Measurements from ENCODE around the gene ASPM. TPM values are rescaled to one million over a fixed set of nuclear protein-coding genes. Genes with fewer than 3 reads are reported as not detected.
"Not testable (repeated sequence)": the region's sequence is repeated elsewhere in the genome, so short reads cannot be mapped to it uniquely, and the experiment has no call there.

The ASPM gene
- total RNA-seq, 2 experiments from 2014 or later, result 30.2 to 31.4 TPM

GRCh38 chr1:197076585-197076984 lies 69.9 kb downstream of the ASPM start:
- no peak for DNase-seq
- Mint-ChIP-seq H3K4me3 (no peak overlapping the region), H3K27ac (no peak overlapping the region), H3K4me1 (no peaks in the 10 kb centered on the region), H3K9me3 (peaks cover 14% of the 10 kb centered on the region), H3K36me3 (peaks cover 13% of the 10 kb centered on the region), H3K27me3 (peaks cover 6% of the 10 kb centered on the region)

GRCh38 chr1:197073978-197074377 lies 72.5 kb downstream of the ASPM start:
- Mint-ChIP-seq H3K27ac (no peak overlapping the region), H3K4me1 (no peaks in the 10 kb centered on the region), H3K9me3 (peaks cover 5% of the 10 kb centered on the region), H3K27me3 (no peaks in the 10 kb centered on the region), H3K4me3 (no peak overlapping the region), H3K36me3 (no peaks in the 10 kb centered on the region)
- no peak for DNase-seq

DNA sequence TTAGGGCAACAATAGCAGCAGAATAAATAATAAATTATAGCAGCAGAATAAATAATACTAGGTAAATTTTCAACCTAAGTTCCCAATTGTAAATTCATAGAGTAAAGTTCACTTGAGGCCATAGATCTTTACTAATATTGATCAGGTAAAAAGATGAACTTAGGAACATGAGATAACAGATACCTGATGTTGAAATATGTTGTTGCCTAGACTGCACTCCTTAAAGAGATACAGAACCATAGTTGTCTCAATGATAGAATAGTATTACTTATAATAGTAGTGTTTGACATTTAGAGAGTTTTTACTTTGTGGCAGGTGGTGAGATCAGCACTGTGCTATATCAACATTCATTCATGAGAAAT lies 79.0 kb downstream of the ASPM start:
- Mint-ChIP-seq H3K36me3 (no peaks in the 10 kb centered on the region), H3K4me3 (no peak overlapping the region), H3K27ac (no peak overlapping the region), H3K4me1 (no peaks in the 10 kb centered on the region), H3K27me3 (no peaks in the 10 kb centered on the region), H3K9me3 (peaks cover 5% of the 10 kb centered on the region)
- no peak for DNase-seq

DNA sequence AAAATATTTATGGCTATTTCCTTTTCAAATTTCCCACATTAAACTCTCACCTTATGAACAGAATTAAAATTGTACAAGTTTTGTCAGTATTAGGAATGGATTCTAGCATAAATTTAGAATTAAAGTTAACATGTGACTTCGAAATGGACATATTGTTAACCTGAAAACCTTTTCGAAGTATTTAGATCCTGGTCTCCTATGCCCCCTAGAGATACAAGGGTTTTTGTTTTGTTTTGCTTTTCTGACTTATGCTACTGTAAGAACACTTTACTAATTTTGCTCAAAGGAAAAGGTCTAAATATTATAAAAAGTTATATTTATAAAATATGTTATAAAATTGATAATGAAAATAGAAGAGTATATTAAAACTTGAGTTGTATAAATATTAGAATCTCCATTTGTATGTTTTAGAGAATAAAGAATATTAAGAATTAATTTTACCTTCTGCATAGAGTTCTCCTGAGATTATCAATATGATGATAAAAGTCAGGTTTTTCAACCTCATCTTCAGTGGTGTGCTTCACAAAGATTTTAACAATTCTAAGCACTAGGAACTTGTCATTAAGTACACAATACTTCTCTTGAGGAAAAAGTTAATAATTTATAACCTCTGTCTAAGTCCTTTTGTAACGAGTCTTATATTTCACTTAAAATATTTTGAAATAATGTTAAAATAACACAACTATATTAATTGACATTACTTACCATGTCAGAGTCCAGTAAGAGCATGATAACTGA lies 79.6 kb downstream of the ASPM start, which contains the start of gene F13B:
Gene F13B (minus strand): TSS at position 542 of the 738 bp plus-strand sequence. CDS start 37 bp downstream, at position 505.
- Mint-ChIP-seq H3K36me3 (no peaks in the 10 kb centered on the region), H3K4me3 (no peak within 1 kb of the TSS), H3K4me1 (no peaks in the 10 kb centered on the region), H3K27me3 (peaks cover 4% of the 10 kb centered on the region), H3K9me3 (peaks cover 5% of the 10 kb centered on the region), H3K27ac (no peak within 1 kb of the TSS)
- no peak for DNase-seq

DNA sequence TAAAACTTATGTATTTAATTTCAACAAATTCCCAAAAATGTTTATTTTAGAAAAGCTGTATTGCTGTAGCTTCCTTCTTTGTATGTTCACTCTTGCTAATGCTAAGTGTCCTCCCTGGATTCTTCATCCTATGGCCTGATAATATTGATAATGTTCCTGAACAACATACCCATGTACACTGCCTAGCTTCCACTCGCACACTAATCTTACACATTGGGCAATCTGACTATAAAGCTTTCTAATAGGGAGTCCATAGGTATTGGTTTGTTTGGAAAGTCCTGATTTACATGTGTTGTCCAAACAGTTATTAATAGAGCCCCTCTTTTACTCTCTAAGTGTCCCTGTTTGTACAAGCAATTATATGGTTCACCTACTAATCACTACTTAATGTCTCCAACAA lies 80.2 kb downstream of the ASPM start:
- peaks cover 4% of the 10 kb centered on the region for H3K27me3 Mint-ChIP-seq
- H3K27ac Mint-ChIP-seq, result no peak overlapping the region
- no peaks in the 10 kb centered on the region for H3K36me3 Mint-ChIP-seq

DNA sequence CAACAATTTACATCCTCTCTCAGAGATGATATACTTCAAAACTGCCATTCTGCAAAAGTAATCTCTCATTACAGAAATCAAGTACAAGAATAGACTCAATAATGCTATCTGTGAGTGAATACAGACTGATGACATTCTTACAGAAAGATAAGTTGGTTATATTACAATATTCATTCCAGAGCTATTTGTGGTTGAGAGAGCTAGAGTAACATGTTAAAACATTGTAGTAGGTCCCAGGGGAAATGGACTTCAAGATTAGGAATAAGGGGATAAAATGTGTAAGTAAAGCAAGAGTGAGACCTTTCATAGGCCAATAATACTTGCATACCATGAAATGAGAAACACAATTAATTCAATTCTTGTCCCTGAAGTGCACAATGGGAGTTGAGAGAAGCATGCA lies 80.9 kb downstream of the ASPM start:
- Mint-ChIP-seq H3K9me3 (peaks cover 5% of the 10 kb centered on the region), H3K27me3 (peaks cover 4% of the 10 kb centered on the region), H3K36me3 (no peaks in the 10 kb centered on the region), H3K4me1 (no peaks in the 10 kb centered on the region), H3K27ac (no peak overlapping the region), H3K4me3 (no peak overlapping the region)
- DNase-seq, result no peak

More for the DNA sequence above, 80.2 kb downstream of the ASPM start:
- Mint-ChIP-seq H3K4me1 (no peaks in the 10 kb centered on the region), H3K9me3 (peaks cover 5% of the 10 kb centered on the region), H3K4me3 (no peak overlapping the region)
- no peak for DNase-seq

DNA sequence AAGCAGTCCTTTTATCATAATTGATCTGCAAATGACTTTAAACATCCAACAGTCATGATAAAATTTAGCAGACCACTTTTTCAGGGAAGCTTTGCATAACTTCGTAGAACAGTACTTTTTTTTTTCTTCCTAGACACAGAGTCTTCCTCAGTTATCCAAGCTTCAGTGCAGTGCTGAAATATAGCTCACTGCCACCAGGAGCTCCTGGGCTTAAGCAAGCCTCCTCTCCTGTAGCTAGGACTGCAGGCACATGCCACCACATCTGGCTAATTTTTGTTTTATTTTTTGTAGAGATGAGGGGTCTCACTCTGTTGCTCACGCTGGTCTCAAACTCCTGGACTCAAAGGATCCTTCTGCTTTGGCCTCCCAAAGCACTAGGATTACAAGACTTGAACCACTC lies 83.3 kb downstream of the ASPM start:
- H3K4me1 Mint-ChIP-seq, result no peaks in the 10 kb centered on the region
- no peak overlapping the region for H3K4me3 Mint-ChIP-seq
- no peaks in the 10 kb centered on the region for H3K9me3 Mint-ChIP-seq
- no peak for DNase-seq
- peaks cover 4% of the 10 kb centered on the region for H3K27me3 Mint-ChIP-seq
- H3K27ac Mint-ChIP-seq, result no peak overlapping the region
- no peaks in the 10 kb centered on the region for H3K36me3 Mint-ChIP-seq

DNA sequence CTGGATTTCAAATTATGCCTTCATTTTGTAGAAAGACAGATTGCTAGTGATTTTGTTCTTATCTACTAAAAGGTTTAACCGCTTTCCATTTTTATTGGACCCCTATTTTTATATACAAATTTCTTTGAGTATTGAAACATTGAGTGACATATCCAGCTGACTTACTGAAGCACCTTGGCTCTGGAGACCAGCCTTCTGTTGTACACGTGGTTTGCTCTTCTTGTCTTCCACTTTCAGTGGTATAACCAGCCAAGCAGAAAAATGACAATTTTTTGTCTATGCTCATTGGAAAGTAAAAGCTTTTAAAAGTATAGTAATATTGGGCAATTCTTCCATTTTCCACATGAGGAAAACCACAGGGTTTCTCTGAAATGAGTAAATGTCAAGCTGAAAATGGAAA lies 83.8 kb downstream of the ASPM start:
- Mint-ChIP-seq H3K4me1 (no peaks in the 10 kb centered on the region), H3K9me3 (no peaks in the 10 kb centered on the region)
- DNase-seq, result no peak

DNA sequence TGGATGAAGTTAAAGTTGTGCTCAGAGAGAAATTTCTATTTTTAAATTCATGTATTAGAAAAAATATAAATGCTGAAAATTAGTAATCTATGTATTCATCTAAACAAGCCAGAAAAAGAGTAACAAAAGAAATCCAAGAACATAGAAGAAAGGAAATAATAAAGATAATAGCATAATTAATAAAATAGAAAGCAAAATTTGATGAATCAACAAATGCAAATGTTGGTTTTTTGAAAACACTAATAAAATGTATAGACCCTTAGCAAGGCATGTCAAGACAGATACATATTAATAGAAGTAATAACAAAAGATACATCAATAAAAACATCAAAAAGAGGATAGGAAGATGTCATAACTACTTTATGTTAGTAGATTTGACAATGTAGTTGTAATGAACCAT lies 97.4 kb downstream of the ASPM start:
- no peak overlapping the region for H3K4me3 Mint-ChIP-seq
- H3K9me3 Mint-ChIP-seq, result peaks cover 7% of the 10 kb centered on the region
- no peak overlapping the region for H3K27ac Mint-ChIP-seq
- no peak for DNase-seq
- no peaks in the 10 kb centered on the region for H3K36me3 Mint-ChIP-seq
- no peaks in the 10 kb centered on the region for H3K4me1 Mint-ChIP-seq
- peaks cover 5% of the 10 kb centered on the region for H3K27me3 Mint-ChIP-seq

More for the DNA sequence above, 83.8 kb downstream of the ASPM start:
- no peak overlapping the region for H3K27ac Mint-ChIP-seq
- no peak overlapping the region for H3K4me3 Mint-ChIP-seq
- peaks cover 4% of the 10 kb centered on the region for H3K27me3 Mint-ChIP-seq
- no peaks in the 10 kb centered on the region for H3K36me3 Mint-ChIP-seq

DNA sequence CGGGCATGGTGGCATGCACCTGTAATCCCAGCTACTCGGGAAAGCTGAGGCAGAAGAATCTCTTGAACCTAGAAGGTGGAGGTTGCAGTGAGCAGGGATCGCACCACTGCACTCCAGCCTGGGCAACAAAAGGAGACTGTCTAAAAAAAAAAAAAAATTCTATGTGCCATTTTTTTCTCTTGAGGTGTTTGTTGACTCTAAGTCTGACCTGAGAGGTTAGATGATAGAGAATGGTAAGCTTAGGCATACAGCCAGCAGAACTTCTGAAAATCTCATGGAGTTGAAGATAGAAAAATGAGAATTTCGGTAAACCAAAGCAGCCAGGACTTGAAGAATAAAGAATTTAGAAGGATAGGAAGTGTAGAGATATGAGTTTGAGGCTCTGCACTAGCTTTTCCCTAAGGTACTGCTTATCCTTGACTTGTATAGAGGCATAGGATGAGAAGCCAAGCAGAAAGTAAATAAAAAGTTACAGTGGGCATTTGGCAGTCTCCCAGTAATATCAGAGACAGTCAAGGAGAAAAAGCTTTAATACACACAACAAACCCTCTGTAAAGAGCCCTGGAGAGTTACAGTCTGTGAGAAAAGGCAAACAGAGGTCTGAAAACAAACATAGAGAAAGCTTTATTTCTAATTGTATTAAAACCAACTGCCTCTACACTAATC lies 103.7 kb downstream of the ASPM start:
- Mint-ChIP-seq H3K36me3 (no peaks in the 10 kb centered on the region), H3K27ac (no peak overlapping the region), H3K4me1 (no peaks in the 10 kb centered on the region), H3K9me3 (peaks cover 4% of the 10 kb centered on the region), H3K4me3 (no peak overlapping the region), H3K27me3 (peaks cover 7% of the 10 kb centered on the region)
- DNase-seq, result no peak

DNA sequence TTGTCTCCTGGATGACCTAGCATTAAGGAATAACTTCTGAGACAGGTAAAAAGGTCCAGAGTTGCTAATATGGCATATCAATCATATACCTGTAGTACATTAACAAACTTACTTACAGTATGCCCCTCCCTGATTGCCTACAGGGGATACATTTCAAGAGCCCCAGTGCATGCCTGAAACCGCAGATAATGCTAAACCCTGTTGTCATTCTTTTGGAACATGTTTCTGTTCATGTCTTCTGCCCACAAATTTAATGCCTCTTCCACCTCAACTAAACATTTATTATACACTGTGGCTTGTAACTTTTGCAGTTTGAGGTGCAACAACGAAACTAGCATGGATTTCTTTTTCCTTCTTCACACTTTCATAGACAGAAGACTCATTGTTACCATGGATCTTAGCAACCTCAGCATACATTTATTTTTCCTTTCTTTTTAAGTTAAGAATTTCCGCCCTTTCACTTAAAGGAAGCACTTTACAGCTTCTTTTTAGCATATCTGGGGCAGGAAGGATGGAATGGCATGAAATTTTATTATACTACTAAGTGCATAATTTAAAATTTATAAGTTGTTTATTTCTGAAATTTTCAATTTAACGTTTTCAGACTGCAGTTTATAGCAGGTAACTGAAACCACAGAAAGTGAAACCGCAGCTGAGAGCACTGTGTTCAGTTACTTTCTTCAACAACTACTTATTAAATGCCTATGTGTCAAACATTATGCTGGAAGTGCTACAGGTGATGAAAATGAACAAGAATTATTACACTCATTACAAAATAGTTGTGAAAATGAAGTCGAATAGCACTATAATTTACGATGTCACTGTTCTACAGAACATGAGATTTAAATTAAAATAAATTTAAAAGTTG lies 104.7 kb downstream of the ASPM start:
- Mint-ChIP-seq H3K9me3 (no peaks in the 10 kb centered on the region), H3K36me3 (no peaks in the 10 kb centered on the region), H3K4me1 (no peaks in the 10 kb centered on the region), H3K27me3 (peaks cover 7% of the 10 kb centered on the region), H3K27ac (no peak overlapping the region), H3K4me3 (no peak overlapping the region)
- DNase-seq, result no peak

GRCh38 chr1:197036861-197037260 lies 109.6 kb downstream of the ASPM start:
- Mint-ChIP-seq H3K36me3 (no peaks in the 10 kb centered on the region), H3K4me3 (no peak overlapping the region), H3K27me3 (peaks cover 7% of the 10 kb centered on the region), H3K27ac (no peak overlapping the region), H3K9me3 (no peaks in the 10 kb centered on the region), H3K4me1 (no peaks in the 10 kb centered on the region)
- DNase-seq, result no peak

GRCh38 chr1:197034631-197035339 lies 111.7 kb downstream of the ASPM start:
- not testable (repeated sequence) for DNase-seq, H3K4me1 Mint-ChIP-seq, H3K4me3 Mint-ChIP-seq, H3K27me3 Mint-ChIP-seq, H3K36me3 Mint-ChIP-seq, H3K9me3 Mint-ChIP-seq, H3K27ac Mint-ChIP-seq
